Endometrial microvascular endothelial cells (primary cell): ENCODE data around the gene GLRX3. TPM values are rescaled to one million over a fixed set of nuclear protein-coding genes. Genes with fewer than 3 reads are reported as not detected.
"Not testable (repeated sequence)": the region's sequence is repeated elsewhere in the genome, so short reads cannot be mapped to it uniquely, and the experiment has no call there.

Experiments used
- in situ Hi-C: cut with HindIII; loops from 2 replicates; pipeline ENCODE4 v1.10.0; 2017; ENCODE audit warnings: low sequenced_read_pairs, low pct_unique_long_range_greater_than_20kb; ENCODE audit errors: inconsistent ontology term
- total RNA-seq: library from RNA; depleted of rRNA; stranded (reverse); fragments of >200 nt; gene quantifications from one replicate; pipeline ENCODE4 v1.2.3, GENCODE V29; 2015; ENCODE audit errors: inconsistent ontology term

The GLRX3 gene
- total RNA-seq, 1 donor from 2014 or later: 129 TPM

DNA sequence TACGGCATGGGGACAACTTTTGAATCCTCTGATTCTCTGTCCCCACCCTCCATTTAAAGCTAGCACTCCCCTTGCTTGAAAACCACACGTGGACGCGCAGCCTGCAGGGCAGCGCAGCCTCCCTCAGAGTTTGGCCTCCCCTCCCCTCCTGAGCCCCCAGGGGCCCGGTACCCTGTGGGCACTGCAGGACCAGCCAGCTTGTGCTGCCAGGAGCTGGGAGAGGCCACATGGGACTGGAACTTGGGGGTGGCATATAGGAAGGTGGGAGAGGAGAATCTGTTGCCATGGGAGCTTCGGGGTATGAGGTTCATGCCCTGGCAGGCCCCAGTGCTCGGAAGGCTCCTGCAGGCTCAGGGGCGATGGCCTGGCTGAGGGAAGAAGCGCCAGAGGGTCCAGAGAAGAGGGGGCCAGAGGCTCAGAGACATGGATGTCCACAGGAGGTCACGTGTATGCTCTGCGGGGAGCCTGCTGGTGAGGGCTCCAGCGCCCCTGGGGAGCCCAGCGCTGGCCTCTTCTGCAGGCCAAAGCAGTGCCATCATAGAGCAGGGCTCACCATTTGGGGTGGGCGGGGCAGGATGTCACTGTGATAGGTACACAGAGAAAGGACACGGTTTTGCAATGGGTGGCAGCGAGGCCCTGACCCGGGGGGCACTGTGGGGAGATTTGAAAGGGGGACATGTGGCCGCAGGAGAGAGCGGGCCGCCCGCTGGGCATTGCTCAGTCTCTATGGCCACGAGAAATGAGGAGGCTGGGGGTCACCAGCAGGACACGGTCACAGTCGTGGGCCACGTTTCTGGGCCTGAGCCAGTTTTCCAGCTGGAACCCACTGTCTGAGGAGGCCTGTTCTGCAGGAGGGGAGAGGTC is 64.2 kb downstream of the GLRX3 start:
- in situ Hi-C loops: no loop called here

- in situ Hi-C loops: no loop called here
Measured at GRCh38 chr10:130201043-130201380, 64.8 kb downstream of the GLRX3 start.

- in situ Hi-C loops: not testable (repeated sequence)
Measured at GRCh38 chr10:130202150-130202549, 66.0 kb downstream of the GLRX3 start.

- in situ Hi-C loops: no loop called here
Measured at GRCh38 chr10:130202984-130203621, 66.9 kb downstream of the GLRX3 start.

DNA sequence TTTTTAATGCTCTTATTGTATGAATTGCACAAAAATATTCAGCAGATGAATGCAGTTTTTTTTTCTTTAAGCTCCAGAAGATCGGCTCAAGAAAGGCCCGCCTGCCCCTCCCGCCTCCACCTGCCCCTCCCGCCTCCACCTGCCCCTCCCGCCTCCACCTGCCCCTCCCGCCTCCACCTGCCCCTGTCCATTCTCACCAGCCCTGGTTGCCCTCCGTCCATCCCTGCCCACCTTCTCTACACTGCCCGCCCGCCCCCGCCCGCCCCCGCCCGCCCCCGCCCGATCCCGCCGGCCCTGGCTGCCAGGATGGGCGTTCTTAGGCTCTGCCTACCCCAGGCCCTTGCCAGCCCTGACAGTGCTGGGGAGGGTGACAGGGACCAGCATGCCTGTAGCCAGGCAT is 67.4 kb downstream of the GLRX3 start:
- in situ Hi-C loops: no loop called here

GRCh38 chr10:130206216-130206737 is 70.1 kb downstream of the GLRX3 start:
- in situ Hi-C loops: no loop called here

GRCh38 chr10:130207205-130207604 is 71.0 kb downstream of the GLRX3 start:
- in situ Hi-C loops: no loop called here

GRCh38 chr10:130208807-130209206 is 72.6 kb downstream of the GLRX3 start:
- in situ Hi-C loops: no loop called here

DNA sequence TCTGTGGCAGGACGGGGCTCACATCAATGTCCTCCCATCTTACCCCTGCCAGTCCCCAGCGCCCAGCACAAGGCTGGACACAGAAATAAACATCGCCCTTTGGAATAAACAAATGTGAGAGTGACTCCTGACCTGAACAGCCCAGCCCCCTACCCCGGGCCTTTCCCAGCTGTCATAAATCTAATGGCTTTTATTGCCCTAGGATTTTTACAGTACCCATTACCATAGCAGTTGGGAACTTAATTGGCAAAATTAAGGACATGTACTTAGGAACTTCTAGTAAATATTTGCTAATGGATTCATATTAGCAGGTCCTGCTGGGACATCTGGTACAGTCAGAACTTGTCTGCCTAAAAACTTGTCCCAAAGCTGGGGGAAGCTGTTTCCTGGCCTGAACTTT is 76.6 kb downstream of the GLRX3 start:
- in situ Hi-C loops: no loop called here

DNA sequence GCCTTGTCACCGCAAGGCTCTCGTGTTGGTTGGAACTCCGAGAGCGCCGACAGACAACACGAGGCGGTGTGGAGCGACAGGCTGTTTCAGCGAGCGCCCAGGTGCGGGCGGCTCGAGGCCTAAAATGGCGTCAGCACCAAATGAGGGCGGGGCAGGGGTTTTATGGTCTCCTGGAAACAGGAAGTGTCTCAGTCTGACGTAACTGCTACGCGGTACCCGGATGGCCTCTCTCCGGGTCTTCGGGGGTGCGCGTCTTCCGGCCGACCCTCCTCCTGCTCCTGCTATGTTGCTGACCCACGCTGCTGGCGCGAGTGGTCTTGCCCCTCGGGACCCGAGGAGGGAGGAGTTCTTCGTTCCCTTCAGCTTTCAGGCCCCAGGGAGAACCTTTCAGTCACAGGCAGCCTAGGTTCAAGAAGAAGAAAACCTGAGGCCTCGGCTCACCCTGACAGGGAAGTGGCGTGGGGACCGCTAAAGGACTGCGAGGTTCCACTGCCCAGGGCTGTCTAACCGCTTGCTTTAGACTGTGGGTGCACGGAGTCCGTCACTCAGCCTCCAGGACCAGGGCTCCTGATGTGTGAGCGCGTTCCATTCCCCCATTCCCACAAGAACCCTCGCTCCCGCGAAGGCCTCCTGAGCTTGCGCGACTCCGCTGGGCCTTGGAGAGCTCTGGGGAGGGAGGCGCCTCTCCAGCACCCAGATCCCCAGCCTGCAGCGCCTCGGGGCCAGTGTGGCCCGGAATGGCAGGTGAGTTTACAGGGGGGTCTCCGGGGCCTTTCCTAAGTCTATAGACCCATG is 77.3 kb downstream of the GLRX3 start:
- in situ Hi-C loops: no loop called here

GRCh38 chr10:130214431-130214830 is 78.2 kb downstream of the GLRX3 start:
- in situ Hi-C loops: no loop called here

GRCh38 chr10:130215151-130215930 is 79.2 kb downstream of the GLRX3 start:
- in situ Hi-C loops: no loop called here

GRCh38 chr10:130215931-130216231 is 79.7 kb downstream of the GLRX3 start:
- in situ Hi-C loops: no loop called here

DNA sequence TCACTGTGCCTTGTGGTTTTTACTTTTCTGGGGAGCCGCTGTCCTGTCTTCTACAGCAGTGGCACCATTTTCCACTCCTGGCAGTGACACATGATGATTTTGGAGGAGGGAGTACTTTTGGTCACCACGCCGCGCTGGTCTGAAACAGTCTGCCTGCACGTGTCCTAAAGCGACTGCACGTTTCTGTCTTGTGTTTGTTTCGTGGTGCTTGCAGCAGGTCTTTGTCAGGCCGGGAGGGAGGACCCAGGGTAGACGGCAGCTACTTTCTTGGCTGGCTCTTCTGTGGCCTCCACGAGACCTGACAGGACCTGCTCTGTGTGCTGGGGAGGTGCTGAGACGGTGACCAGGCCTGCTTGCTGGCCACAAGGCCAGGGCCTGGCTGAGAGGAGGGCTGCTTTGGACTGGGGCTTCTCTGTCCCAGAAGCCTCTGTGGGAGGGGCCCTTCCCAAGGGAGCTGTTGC is 82.0 kb downstream of the GLRX3 start:
- in situ Hi-C loops: no loop called here

DNA sequence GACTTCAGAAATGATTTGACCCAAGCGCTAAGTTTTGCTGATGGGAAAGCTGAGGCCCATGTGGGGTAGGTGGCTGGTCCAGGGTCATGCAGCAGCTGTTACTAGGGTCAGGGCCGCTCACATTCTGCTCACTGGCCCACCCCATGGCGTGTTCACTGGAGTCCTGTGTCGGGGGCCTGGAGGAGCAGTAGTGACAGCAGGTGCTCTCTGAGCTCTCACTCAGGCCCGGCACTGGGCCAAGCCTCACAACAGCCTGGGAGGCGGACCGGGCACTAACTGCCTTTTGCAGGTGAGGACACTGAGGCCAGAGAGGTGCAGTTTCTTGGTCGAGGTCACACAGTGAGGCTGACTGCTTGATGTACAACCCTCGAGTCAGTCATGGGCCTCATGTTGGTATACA is 82.7 kb downstream of the GLRX3 start:
- in situ Hi-C loops: no loop called here

- in situ Hi-C loops: no loop called here
Measured at GRCh38 chr10:130220251-130221185, 84.3 kb downstream of the GLRX3 start.

- in situ Hi-C loops: no loop called here
Measured at GRCh38 chr10:130221456-130222375, 85.5 kb downstream of the GLRX3 start.
